OCI-LY1 (cell line): Measurements from ENCODE around the gene ZC2HC1B.

Experiments
- CTCF ChIP-seq: fragments of 200-600 bp; sonication (generic), shearing (Covaris generic); IDR thresholded peaks from 2 replicates; pipeline ENCODE4 v1.5.1; 2017; ENCODE audit warnings: mild to moderate bottlenecking, antibody characterized with exemption, low read length, moderate library complexity, mixed read lengths
- EZH2 ChIP-seq: fragments of 200-600 bp; sonication (generic), shearing (Covaris generic); IDR thresholded peaks from 2 replicates; pipeline ENCODE4 v1.8.0; 2017; ENCODE audit warnings: borderline replicate concordance, mixed run types, mild to moderate bottlenecking, antibody characterized with exemption, low read length, moderate library complexity, mixed read lengths

- no peak for TF ChIP-seq EZH2
- no peak for TF ChIP-seq CTCF
Observed at GRCh38 chr6:143936778-143937667, 72.7 kb downstream of the ZC2HC1B start.
